Liver (tissue), 9 donors: Measurements from ENCODE around the gene TAPBP. TPM values are rescaled to one million over a fixed set of nuclear protein-coding genes. Genes with fewer than 3 reads are reported as not detected.

ENCODE experiments used
- DNase-seq: peaks from one replicate; pipeline ENCODE4 v3.0.0-alpha.2; 2017; ENCODE audit warnings: low spot score
- H3K27ac ChIP-seq, 2 donors: one replicate each; pipeline ENCODE4 v1.7.0; 2013; ENCODE audit warnings: inconsistent platforms in 2 of 2, low read length in 2 of 2, control low read depth in 1 of 2, low read depth in 1 of 2, mild to moderate bottlenecking in 1 of 2
- H3K27me3 ChIP-seq, 4 donors: one replicate each; pipeline versions ENCODE4 v1.6.1 to v1.7.0; 2013; ENCODE audit warnings: low read length in 3 of 4, inconsistent platforms in 1 of 4, mild to moderate bottlenecking in 1 of 4, moderate library complexity in 1 of 4; ENCODE audit not compliant: control insufficient read depth in 4 of 4, insufficient read depth in 4 of 4
- H3K36me3 ChIP-seq, 4 donors: one replicate each; pipeline versions ENCODE4 v1.6.1 to v1.7.0; 2013; ENCODE audit warnings: low read length in 3 of 4, mild to moderate bottlenecking in 3 of 4, low read depth in 1 of 4, moderate library complexity in 1 of 4; ENCODE audit not compliant: control insufficient read depth in 4 of 4, insufficient read depth in 3 of 4
- H3K4me1 ChIP-seq, 4 donors: one replicate each; pipeline versions ENCODE4 v1.6.1 to v1.7.0; 2013; ENCODE audit warnings: low read length in 3 of 4, mild to moderate bottlenecking in 3 of 4, moderate library complexity in 1 of 4; ENCODE audit not compliant: control insufficient read depth in 4 of 4, insufficient read depth in 4 of 4
- H3K4me3 ChIP-seq, 3 donors: one replicate each; pipeline versions ENCODE4 v1.6.1 to v1.7.0; 2013; ENCODE audit warnings: low read length in 3 of 3, control low read depth in 1 of 3, low read depth in 1 of 3, mild to moderate bottlenecking in 1 of 3
- H3K9ac ChIP-seq, 2 donors: one replicate each; pipeline ENCODE4 v1.7.0; 2013; ENCODE audit warnings: low read length in 2 of 2, mild to moderate bottlenecking in 2 of 2, moderate library complexity in 2 of 2, control low read depth in 1 of 2, low read depth in 1 of 2
- H3K9me3 ChIP-seq, 4 donors: one replicate each; pipeline versions ENCODE4 v1.6.1 to v1.7.0; 2013; ENCODE audit warnings: low read length in 3 of 4; ENCODE audit not compliant: control insufficient read depth in 4 of 4
- EGR1 ChIP-seq, 2 donors: IDR thresholded peaks; 2 replicates each; pipeline ENCODE4 v1.6.1; 2016 to 2018; ENCODE audit warnings: antibody characterized with exemption in 2 of 2, low read depth in 2 of 2
- FOXA1 ChIP-seq: IDR thresholded peaks from 2 replicates; pipeline ENCODE4 v1.6.1; 2016; ENCODE audit warnings: antibody characterized with exemption
- FOXA2 ChIP-seq: IDR thresholded peaks from 2 replicates; pipeline ENCODE4 v1.6.1; 2016; ENCODE audit warnings: antibody characterized with exemption
- HNF4G ChIP-seq: IDR thresholded peaks from 2 replicates; pipeline ENCODE4 v1.6.1; 2016; ENCODE audit warnings: antibody characterized with exemption
- JUND ChIP-seq, 2 donors: IDR thresholded peaks; 2 replicates each; pipeline ENCODE4 v1.6.1; 2016; ENCODE audit warnings: antibody characterized with exemption in 2 of 2
- MAX ChIP-seq: IDR thresholded peaks from 2 replicates; pipeline ENCODE4 v1.6.1; 2016; ENCODE audit warnings: antibody characterized with exemption
- RAD21 ChIP-seq, 2 donors: IDR thresholded peaks; 2 replicates each; pipeline ENCODE4 v1.6.1; 2016; ENCODE audit warnings: antibody characterized with exemption in 2 of 2, mild to moderate bottlenecking in 2 of 2
- REST ChIP-seq: IDR thresholded peaks from 2 replicates; pipeline ENCODE4 v1.6.1; 2016; ENCODE audit warnings: antibody characterized with exemption, mild to moderate bottlenecking
- RXRA ChIP-seq, 2 donors: IDR thresholded peaks; 2 replicates each; pipeline ENCODE4 v1.6.1; 2017 to 2018; ENCODE audit warnings: antibody characterized with exemption in 2 of 2, mild to moderate bottlenecking in 1 of 2
- SP1 ChIP-seq: IDR thresholded peaks from 2 replicates; pipeline ENCODE4 v1.6.1; 2018; ENCODE audit warnings: antibody characterized with exemption, mild to moderate bottlenecking
- YY1 ChIP-seq: IDR thresholded peaks from 2 replicates; pipeline ENCODE4 v1.6.1; 2016; ENCODE audit warnings: antibody characterized with exemption, mild to moderate bottlenecking
- ZBTB33 ChIP-seq: IDR thresholded peaks from 2 replicates; pipeline ENCODE4 v1.6.1; 2016; ENCODE audit warnings: antibody characterized with exemption
- WGBS: extraction: QIAGEN DNeasy Blood & Tissue Kit; methylation state at CpG from one replicate; pipeline ENCODE4 v1.1.7; 2013; 5-methylcytosine and 5-hydroxymethylcytosine counted together
- polyA plus RNA-seq, 2 donors: library from polyadenylated mRNA; stranded (reverse) in 1 of 2; unstranded in 1 of 2; fragments of 200-250 nt in 1 of 2; fragments of >200 nt in 1 of 2; fragmentation: Nextera tagmentation in 1 of 2; extraction: Ambion mirVana in 1 of 2; gene quantifications; one replicate each; pipeline versions ENCODE4 v1.2.1 to v1.2.3, GENCODE V29; 2013 to 2015
- total RNA-seq, 2 donors: library from RNA; depleted of rRNA; stranded (reverse); fragments of >200 nt; gene quantifications; one replicate each; pipeline ENCODE4 v1.2.3, GENCODE V29; 2014
- TF ChIP-seq, protein P1 (sequence below): IDR thresholded peaks from 2 replicates; pipeline ENCODE4 v1.6.1; 2016; ENCODE audit warnings: antibody characterized with exemption
- donor health status: healthy.
- donor health status: healthy.
- donor health status: healthy.
- donor health status: healthy.
- donor health status: healthy.

The TAPBP gene
- total and polyA plus RNA-seq, 4 donors = 47.9 to 74.0 (median 51.0) TPM

DNA sequence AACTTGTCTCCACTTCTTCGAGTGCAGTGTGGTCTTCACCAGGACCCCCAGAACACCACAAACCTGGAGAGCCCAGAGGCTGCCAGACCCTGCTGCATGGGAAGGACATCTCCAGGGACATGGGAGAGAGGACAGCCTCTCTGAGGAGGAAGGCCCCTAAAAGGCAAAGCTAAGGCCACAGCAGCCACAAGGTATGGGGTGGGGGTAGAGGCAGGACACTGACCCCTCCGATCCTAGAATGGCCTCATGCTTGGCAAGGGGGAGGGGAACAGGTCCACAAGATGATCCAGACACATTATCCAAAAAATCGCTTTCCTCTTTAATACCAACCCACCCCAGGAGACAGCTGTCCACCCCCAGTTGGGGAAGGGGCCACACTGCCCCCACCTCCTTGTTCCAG lies 35.1 kb downstream of the TAPBP start:
- DNase-seq = no peak
- TF ChIP-seq FOXA2 (no peak), REST (no peak), RXRA (IDR thresholded peaks at IDR 0.05) (no peak), MAX (no peak)
- WGBS = 96% methylated on average over 3 of the region's 3 CpGs
- no peak overlapping the region for H3K4me3 ChIP-seq
- H3K27ac ChIP-seq = no peak overlapping the region
- H3K4me1 ChIP-seq = peaks cover 5 to 33% (median 20%) of the 10 kb centered on the region in 4 donors
- H3K9ac ChIP-seq = no peak overlapping the region
- H3K36me3 ChIP-seq = peaks cover 0 to 52% (median 13%) of the 10 kb centered on the region in 4 donors
- no peaks in the 10 kb centered on the region for H3K27me3 ChIP-seq
- no peaks in the 10 kb centered on the region for H3K9me3 ChIP-seq

DNA sequence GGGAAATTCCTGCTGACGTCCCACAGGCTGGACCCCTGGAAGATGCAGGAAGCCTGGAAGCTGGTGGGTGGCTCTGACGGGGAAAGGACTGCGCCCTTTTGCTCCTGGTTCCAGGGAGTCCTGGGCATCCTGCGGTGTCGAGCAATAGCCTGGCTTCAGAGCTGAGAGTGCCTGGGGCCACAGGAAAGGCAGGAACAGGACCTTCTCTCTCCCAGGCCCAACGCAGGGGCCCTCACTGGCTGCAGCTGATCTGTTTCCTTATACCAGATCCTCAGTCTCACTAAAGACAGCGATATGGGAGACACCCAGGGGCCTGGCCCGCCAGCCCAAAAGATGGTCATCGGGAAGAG lies 35.5 kb downstream of the TAPBP start:
- no peak overlapping the region for H3K4me3 ChIP-seq
- H3K36me3 ChIP-seq = peaks cover 0 to 52% (median 14%) of the 10 kb centered on the region in 4 donors
- H3K27me3 ChIP-seq = no peaks in the 10 kb centered on the region
- H3K9ac ChIP-seq = no peak overlapping the region
- H3K9me3 ChIP-seq = no peaks in the 10 kb centered on the region
- H3K27ac ChIP-seq = no peak overlapping the region
- no peak for DNase-seq
- H3K4me1 ChIP-seq = peaks cover 5 to 38% (median 24%) of the 10 kb centered on the region in 4 donors
- 84% methylated on average over 9 of the region's 9 CpGs for WGBS
- TF ChIP-seq ZBTB33 = no peak
- TF ChIP-seq RAD21 (IDR thresholded peaks at IDR 0.05) = no peak
- TF ChIP-seq EGR1 (IDR thresholded peaks at IDR 0.05; ENCODE audit: low read depth in 2 of 2) = no peak
- TF ChIP-seq JUND (IDR thresholded peaks at IDR 0.05) = no peak
- TF ChIP-seq REST = no peak
- TF ChIP-seq YY1 = no peak
- TF ChIP-seq, protein P1, sequence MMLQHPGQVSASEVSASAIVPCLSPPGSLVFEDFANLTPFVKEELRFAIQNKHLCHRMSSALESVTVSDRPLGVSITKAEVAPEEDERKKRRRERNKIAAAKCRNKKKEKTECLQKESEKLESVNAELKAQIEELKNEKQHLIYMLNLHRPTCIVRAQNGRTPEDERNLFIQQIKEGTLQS = no peak
- no peak for TF ChIP-seq FOXA1
- no peak for TF ChIP-seq HNF4G
- TF ChIP-seq FOXA2 = no peak
- TF ChIP-seq SP1 = no peak
